GM21367 (cell line): ENCODE data around the gene TSPAN19.
"Not testable (repeated sequence)": the region's sequence is repeated elsewhere in the genome, so short reads cannot be mapped to it uniquely, and the experiment has no call there.

Experiments
- ATAC-seq: cut with Tn5 transposase; IDR thresholded peaks from one replicate; pipeline ENCODE4 v1.9.1; 2021; ENCODE audit not compliant: unreplicated experiment

The TSPAN19 gene

GRCh38 chr12:85036234-85036707 lies at the start of gene TSPAN19, which contains the start of gene LRRIQ1:
TSPAN19 (minus strand) TSS chr12:85036277; CDS start chr12:85029946, 6,331 bp downstream.
LRRIQ1 (plus strand) TSS chr12:85036351; CDS start chr12:85038177, 1,826 bp downstream.
- ATAC-seq: peak; percentile 93

GRCh38 chr12:85085066-85085465 lies 49.0 kb upstream of the TSPAN19 start:
- no peak for ATAC-seq

- peak; percentile 72 for ATAC-seq
These were observed 40.8 kb upstream of the TSPAN19 start for GRCh38 chr12:85076688-85077430.

- ATAC-seq: no peak
These were observed 36.7 kb upstream of the TSPAN19 start for GRCh38 chr12:85072826-85073225.

- no peak for ATAC-seq
These were observed 29.9 kb upstream of the TSPAN19 start for GRCh38 chr12:85065837-85066482.

- no peak for ATAC-seq
These were observed 24.8 kb upstream of the TSPAN19 start for GRCh38 chr12:85060916-85061315.

- no peak for ATAC-seq
These were observed 23.5 kb upstream of the TSPAN19 start for GRCh38 chr12:85059594-85059993.

GRCh38 chr12:85058339-85058738 lies 22.3 kb upstream of the TSPAN19 start:
- no peak for ATAC-seq

GRCh38 chr12:85057370-85057963 lies 21.4 kb upstream of the TSPAN19 start:
- peak; percentile 94 for ATAC-seq

- ATAC-seq: no peak
These were observed 7.8 kb upstream of the TSPAN19 start for GRCh38 chr12:85043829-85044228.

GRCh38 chr12:85041395-85041794 lies 5.3 kb upstream of the TSPAN19 start:
- no peak for ATAC-seq

GRCh38 chr12:85036733-85037132 lies 656 bp upstream of the TSPAN19 start:
- no peak for ATAC-seq

- ATAC-seq: no peak
These were observed 6.6 kb downstream of the TSPAN19 start for GRCh38 chr12:85029456-85029855.

- ATAC-seq: no peak
These were observed 18.0 kb downstream of the TSPAN19 start for GRCh38 chr12:85018098-85018497.

GRCh38 chr12:85017618-85018017 lies 18.5 kb downstream of the TSPAN19 start:
- ATAC-seq: no peak

GRCh38 chr12:85017133-85017532 lies 18.9 kb downstream of the TSPAN19 start:
- no peak for ATAC-seq

- no peak for ATAC-seq
These were observed 19.7 kb downstream of the TSPAN19 start for GRCh38 chr12:85016413-85016812.

GRCh38 chr12:85007836-85008235 lies 28.2 kb downstream of the TSPAN19 start:
- ATAC-seq: no peak

GRCh38 chr12:85006206-85006605 lies 29.9 kb downstream of the TSPAN19 start:
- ATAC-seq: no peak

GRCh38 chr12:85005615-85006014 lies 30.5 kb downstream of the TSPAN19 start:
- no peak for ATAC-seq

GRCh38 chr12:85005047-85005446 lies 31.0 kb downstream of the TSPAN19 start:
- not testable (repeated sequence) for ATAC-seq

GRCh38 chr12:85004204-85004603 lies 31.9 kb downstream of the TSPAN19 start:
- ATAC-seq: no peak
